Measurements from ENCODE around the gene NRG3. TPM values are rescaled to one million over a fixed set of nuclear protein-coding genes. Genes with fewer than 3 reads are reported as not detected.

Gene NRG3
- total RNA-seq, 4 donors from 2014 or later: 0.32 to 1.4 TPM; not detected in 2

DNA sequence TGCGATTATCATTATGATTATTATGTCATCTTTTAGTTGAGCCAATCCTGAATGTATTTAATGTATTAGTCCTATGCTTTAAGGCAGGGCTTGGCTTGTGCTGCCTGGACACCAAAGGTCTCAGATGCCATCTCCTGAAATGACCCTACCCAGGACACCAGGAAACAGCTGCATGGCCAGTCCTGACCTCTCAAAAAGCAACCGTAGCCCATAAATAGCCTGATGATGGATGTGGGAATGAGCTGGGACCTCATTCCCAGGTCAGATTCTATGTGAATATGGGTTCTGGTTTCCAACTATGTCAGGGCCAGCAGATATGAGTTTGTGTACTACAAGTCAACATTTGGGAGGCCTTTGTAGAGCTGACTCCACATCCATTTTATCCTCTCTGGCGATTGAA is 438.4 kb downstream of the NRG3 start:
- WGBS, 2 donors (ENCODE audit: low coverage in 1 of 2): 75 to 76% methylated on average over 2 to 3 of the region's 3 CpGs
- intact Hi-C loops (cut with DNase I; ENCODE audit: low total_unique reads): no loop called here

GRCh38 chr10:82318534-82318933 is 443.5 kb downstream of the NRG3 start:
- TF ChIP-seq POLR2A (IDR thresholded peaks at IDR 0.05): no peak
- no peaks in the 10 kb centered on the region for H3K36me3 ChIP-seq
- no peak overlapping the region for H3K4me3 ChIP-seq
- H3K4me1 ChIP-seq: no peaks in the 10 kb centered on the region
- H3K27ac ChIP-seq: no peak overlapping the region
- 48 to 60% methylated on average over 3 of the region's 3 CpGs for WGBS, 2 donors (ENCODE audit: low coverage in 1 of 2)
- no peaks in the 10 kb centered on the region for H3K9me3 ChIP-seq
- in situ Hi-C loops (cut with MboI; ENCODE audit: low pct_ligation_motif_present in 1 of 4, low pct_unique_long_range_greater_than_20kb in 1 of 4, low sequenced_read_pairs in 3 of 4) (no loop called here), intact Hi-C loops (cut with DNase I; ENCODE audit: low total_unique reads) (no loop called here)
- no peak for DNase-seq
- no peaks in the 10 kb centered on the region for H3K27me3 ChIP-seq

More for the DNA sequence above, 438.4 kb downstream of the NRG3 start:
- DNase-seq: no peak
- no peak for TF ChIP-seq POLR2A (IDR thresholded peaks at IDR 0.05)
- no peak for TF ChIP-seq POLR2AphosphoS5 (IDR thresholded peaks at IDR 0.05)
- no peak for TF ChIP-seq CTCF (IDR thresholded peaks at IDR 0.05)
- no peak for TF ChIP-seq EP300 (IDR thresholded peaks at IDR 0.05; ENCODE audit: low read depth)
- Histone ChIP-seq H3K27ac (no peak overlapping the region), H3K36me3 (no peaks in the 10 kb centered on the region), H3K4me3 (no peak overlapping the region), H3K4me1 (no peaks in the 10 kb centered on the region), H3K9me3 (no peaks in the 10 kb centered on the region), H3K27me3 (no peaks in the 10 kb centered on the region)
- in situ Hi-C loops (cut with MboI; ENCODE audit: low pct_ligation_motif_present in 1 of 4, low pct_unique_long_range_greater_than_20kb in 1 of 4, low sequenced_read_pairs in 3 of 4): no loop called here

GRCh38 chr10:82319074-82319473 is 444.1 kb downstream of the NRG3 start:
- in situ Hi-C loops (cut with MboI; ENCODE audit: low pct_ligation_motif_present in 1 of 4, low pct_unique_long_range_greater_than_20kb in 1 of 4, low sequenced_read_pairs in 3 of 4): no loop called here
- TF ChIP-seq POLR2A (IDR thresholded peaks at IDR 0.05): no peak
- TF ChIP-seq POLR2AphosphoS5 (IDR thresholded peaks at IDR 0.05): no peak
- TF ChIP-seq CTCF (IDR thresholded peaks at IDR 0.05): no peak
- no peak for TF ChIP-seq EP300 (IDR thresholded peaks at IDR 0.05; ENCODE audit: low read depth)
- H3K36me3 ChIP-seq: no peaks in the 10 kb centered on the region
- H3K4me3 ChIP-seq: no peak overlapping the region
- no peak for DNase-seq
- intact Hi-C loops (cut with DNase I; ENCODE audit: low total_unique reads): no loop called here
- no peaks in the 10 kb centered on the region for H3K9me3 ChIP-seq
- 84 to 86% methylated on average over 5 of the region's 5 CpGs for WGBS, 2 donors (ENCODE audit: low coverage in 1 of 2)
- no peak overlapping the region for H3K27ac ChIP-seq
- H3K27me3 ChIP-seq: no peaks in the 10 kb centered on the region
- no peaks in the 10 kb centered on the region for H3K4me1 ChIP-seq

DNA sequence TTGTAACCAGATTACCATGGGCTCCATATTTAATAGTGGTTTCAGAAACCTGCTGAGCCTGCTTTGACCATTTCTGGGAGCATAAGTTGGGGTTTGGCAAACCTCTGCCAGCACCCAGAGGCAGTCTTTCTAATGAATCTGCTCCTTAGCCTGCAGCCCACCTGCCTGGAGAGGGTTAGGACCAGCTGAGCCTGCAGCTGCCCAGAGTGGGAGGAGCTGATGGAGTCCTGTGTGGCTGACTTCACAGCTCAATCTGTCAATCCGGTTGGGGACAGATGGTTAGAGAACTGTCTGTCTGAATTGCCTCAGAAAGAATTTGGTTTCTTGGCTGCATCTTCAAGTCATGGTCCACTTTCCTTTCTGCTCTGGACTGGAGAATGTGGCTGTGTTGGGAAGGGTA is 444.6 kb downstream of the NRG3 start:
- intact Hi-C loops (cut with DNase I; ENCODE audit: low total_unique reads) (no loop called here), in situ Hi-C loops (cut with MboI; ENCODE audit: low pct_ligation_motif_present in 1 of 4, low pct_unique_long_range_greater_than_20kb in 1 of 4, low sequenced_read_pairs in 3 of 4) (no loop called here)
- no peaks in the 10 kb centered on the region for H3K9me3 ChIP-seq
- 53% methylated on average over 1 of the region's 1 CpG; no CpG with 5 or more reads in 1 of the 2 donors for WGBS, 2 donors (ENCODE audit: low coverage in 1 of 2)
- no peaks in the 10 kb centered on the region for H3K4me1 ChIP-seq
- no peak for TF ChIP-seq POLR2A (IDR thresholded peaks at IDR 0.05)
- no peaks in the 10 kb centered on the region for H3K36me3 ChIP-seq
- no peak overlapping the region for H3K27ac ChIP-seq
- no peaks in the 10 kb centered on the region for H3K27me3 ChIP-seq
- DNase-seq: no peak
- no peak overlapping the region for H3K4me3 ChIP-seq

GRCh38 chr10:82321724-82322123 is 446.7 kb downstream of the NRG3 start:
- Histone ChIP-seq H3K36me3 (no peaks in the 10 kb centered on the region), H3K9me3 (no peaks in the 10 kb centered on the region), H3K4me3 (no peak overlapping the region), H3K4me1 (no peaks in the 10 kb centered on the region), H3K27me3 (no peaks in the 10 kb centered on the region), H3K27ac (no peak overlapping the region)
- TF ChIP-seq POLR2AphosphoS5 (IDR thresholded peaks at IDR 0.05) (no peak), POLR2A (IDR thresholded peaks at IDR 0.05) (no peak), CTCF (IDR thresholded peaks at IDR 0.05) (no peak), EP300 (IDR thresholded peaks at IDR 0.05; ENCODE audit: low read depth) (no peak)
- in situ Hi-C loops (cut with MboI; ENCODE audit: low pct_ligation_motif_present in 1 of 4, low pct_unique_long_range_greater_than_20kb in 1 of 4, low sequenced_read_pairs in 3 of 4) (no loop called here), intact Hi-C loops (cut with DNase I; ENCODE audit: low total_unique reads) (no loop called here)
- DNase-seq: no peak

All from transverse colon (tissue), 4 donors.